ENCODE results near the gene RAB5B.

DNA sequence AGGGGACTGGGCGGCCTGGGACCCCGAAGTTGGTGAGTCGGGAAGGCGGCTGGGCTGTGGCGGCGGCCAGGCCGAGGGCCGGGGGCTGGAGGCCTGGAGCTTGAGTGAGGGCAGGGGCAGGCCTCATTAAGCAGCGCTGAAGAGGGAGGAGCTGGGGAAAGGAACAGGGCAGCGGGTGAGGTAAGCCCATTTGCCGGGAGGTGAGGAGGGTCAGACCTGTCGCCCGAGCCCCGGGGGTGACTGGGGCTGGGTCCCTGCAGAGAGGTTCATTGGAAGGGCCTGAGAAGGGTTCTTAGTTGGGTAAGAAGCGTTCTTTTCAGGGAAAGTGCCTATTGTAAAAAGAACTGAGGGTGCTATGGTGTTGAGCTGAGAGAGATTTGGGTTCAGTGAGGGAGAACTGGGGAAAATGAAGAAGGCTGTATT is 441 bp downstream of the RAB5B start:
- no peak for TF ChIP-seq POLR2A (IDR thresholded peaks at IDR 0.05)
- TF ChIP-seq, protein P1, sequence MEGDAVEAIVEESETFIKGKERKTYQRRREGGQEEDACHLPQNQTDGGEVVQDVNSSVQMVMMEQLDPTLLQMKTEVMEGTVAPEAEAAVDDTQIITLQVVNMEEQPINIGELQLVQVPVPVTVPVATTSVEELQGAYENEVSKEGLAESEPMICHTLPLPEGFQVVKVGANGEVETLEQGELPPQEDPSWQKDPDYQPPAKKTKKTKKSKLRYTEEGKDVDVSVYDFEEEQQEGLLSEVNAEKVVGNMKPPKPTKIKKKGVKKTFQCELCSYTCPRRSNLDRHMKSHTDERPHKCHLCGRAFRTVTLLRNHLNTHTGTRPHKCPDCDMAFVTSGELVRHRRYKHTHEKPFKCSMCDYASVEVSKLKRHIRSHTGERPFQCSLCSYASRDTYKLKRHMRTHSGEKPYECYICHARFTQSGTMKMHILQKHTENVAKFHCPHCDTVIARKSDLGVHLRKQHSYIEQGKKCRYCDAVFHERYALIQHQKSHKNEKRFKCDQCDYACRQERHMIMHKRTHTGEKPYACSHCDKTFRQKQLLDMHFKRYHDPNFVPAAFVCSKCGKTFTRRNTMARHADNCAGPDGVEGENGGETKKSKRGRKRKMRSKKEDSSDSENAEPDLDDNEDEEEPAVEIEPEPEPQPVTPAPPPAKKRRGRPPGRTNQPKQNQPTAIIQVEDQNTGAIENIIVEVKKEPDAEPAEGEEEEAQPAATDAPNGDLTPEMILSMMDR (IDR thresholded peaks at IDR 0.05), result no peak

All from testis (tissue), 2 donors.